ENCODE results near the gene FTSJ1. TPM values are rescaled to one million over a fixed set of nuclear protein-coding genes. Genes with fewer than 3 reads are reported as not detected.
"Not testable (repeated sequence)": the region's sequence is repeated elsewhere in the genome, so short reads cannot be mapped to it uniquely, and the experiment has no call there.

FTSJ1 gene, protein sequence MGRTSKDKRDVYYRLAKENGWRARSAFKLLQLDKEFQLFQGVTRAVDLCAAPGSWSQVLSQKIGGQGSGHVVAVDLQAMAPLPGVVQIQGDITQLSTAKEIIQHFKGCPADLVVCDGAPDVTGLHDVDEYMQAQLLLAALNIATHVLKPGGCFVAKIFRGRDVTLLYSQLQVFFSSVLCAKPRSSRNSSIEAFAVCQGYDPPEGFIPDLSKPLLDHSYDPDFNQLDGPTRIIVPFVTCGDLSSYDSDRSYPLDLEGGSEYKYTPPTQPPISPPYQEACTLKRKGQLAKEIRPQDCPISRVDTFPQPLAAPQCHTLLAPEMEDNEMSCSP
- total RNA-seq (2014; rRNA removed; shearing (Covaris generic)): 110 and 113 TPM in 2 replicates

DNA sequence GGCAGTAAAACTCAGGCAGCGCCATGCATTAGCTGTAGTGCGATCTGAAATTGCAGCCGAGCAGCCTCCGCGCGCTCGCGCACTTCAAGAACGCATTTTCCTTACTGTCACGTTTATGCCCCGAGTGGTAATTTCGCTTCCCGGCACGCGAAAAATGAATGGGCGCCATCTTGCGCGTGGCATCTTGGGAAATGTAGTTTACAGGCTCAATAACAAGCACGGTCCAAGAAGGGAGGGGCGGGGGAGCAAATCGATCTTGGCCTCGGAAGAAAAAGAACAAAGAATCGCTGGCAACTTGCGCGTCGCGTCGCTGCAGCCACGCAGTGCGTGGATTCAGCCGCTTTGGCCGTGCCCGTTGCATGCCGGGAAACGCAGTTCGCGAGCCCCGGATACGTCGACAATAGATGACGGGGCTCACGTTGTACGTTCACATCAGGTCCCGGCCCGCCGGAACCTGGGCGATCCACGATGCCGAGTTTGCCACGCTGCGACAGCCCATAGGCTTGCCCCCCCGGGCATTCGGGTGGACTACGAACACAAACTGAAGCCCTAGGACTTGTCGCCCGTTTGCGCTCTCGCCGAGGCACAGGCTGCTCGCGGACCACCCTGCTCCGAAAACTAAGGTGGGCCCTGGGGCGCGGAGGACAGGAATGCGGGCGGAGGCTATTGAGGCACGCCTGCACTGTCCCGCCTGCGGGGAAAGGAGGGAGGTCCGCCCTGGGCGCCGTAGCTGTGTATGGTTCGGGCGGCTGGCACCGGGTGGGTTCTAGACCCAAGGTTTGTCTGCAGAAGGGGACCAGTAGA is at the start of gene FTSJ1:
Gene FTSJ1 (plus strand): TSS at position 426 of the 804 bp plus-strand sequence. CDS start 1,849 bp downstream, outside the sequence.
- peak; percentile 71 for DNase-seq (ENCODE audit: low spot score)

DNA sequence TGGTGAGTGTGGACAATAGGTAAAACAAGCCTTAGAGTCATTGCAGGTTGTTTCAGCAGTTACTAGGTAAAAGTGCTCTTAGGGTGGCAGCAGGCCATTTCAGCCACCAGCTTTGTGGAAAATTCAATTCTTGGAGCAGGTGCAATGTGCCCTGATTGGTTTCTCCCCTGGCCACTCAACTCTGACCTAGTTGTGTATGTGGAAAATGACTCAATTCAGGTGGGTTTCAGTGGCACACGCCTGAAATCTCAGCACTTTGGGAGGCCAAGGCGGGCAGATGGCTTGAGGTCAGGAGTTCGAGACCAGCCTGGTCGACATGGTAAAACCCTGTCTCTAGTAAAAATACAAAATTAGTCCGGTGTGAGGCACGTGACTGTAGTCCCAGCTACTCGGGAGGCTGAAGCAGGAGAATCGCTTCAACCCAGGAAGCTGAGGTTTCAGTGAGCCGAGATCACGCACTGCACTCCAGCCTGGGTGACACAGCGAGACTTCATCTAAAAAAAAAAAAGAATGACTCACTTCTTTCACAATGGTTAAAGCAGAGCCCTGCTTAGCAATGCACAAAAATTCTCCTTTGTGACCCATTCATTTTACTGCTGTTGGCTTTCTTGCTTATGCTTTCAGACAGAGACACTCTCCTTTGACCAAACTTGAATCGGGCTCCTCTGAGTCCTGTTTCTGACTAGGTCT is 48.8 kb upstream of the FTSJ1 start:
- DNase-seq (ENCODE audit: low spot score): not testable (repeated sequence)

DNA sequence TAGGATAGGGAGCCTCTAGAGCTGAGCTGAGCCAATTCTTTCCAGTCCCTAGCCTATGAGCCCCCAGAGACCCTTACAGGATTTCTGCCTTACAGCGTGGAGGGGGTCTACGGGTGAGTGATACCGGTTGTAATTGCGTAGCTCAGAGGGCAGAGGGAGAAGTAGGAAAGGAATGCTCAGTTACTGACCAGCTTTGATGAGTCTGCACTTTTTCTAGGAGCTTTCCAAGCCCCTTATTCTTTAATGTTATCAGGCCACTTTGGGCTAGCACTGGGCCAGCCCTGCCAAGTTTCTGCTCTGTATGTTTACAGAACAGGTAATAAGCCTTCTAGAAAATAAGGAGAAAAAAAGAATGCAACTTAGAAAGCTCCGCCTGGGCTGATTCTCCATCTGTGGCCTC is 46.4 kb upstream of the FTSJ1 start:
- DNase-seq (ENCODE audit: low spot score): not testable (repeated sequence)

DNA sequence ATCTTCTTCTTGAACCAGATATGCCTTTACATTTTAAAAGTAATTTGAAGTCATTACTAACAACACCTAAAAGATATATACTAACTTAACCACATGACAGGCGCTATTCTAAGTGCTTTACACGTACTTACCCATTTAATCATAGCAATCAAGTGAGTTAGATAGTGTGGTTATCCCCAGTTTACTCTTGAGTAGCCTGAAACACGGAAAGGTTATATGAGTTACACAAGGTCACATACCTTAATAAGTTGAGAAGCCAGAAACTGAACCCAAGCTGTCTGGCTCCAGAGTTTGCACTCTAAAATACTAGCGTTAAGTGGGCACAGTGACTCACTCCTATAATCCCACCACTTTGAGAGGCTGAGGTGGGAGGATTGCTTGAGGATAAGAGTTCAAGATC is 45.8 kb upstream of the FTSJ1 start:
- DNase-seq (ENCODE audit: low spot score): peak; percentile 22

DNA sequence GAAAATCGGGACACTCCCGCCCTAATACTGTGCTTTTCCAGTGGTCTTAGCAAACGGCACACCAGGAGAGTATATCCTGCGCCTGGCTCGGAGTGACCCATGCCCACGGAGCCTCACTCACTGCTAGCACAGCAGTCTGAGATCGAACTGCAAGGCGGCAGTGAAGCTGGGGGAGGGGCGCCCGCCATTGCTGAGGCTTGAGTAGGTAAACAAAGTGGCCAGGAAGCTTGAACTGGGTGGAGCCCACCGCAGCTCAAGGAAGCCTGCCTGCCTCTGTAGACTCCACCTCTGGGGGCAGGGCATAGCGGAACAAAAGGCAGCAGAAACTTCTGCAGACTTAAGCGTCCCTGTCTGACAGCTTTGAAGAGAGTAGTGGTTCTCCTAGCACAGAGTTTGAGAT is 42.3 kb upstream of the FTSJ1 start:
- not testable (repeated sequence) for DNase-seq (ENCODE audit: low spot score)

DNA sequence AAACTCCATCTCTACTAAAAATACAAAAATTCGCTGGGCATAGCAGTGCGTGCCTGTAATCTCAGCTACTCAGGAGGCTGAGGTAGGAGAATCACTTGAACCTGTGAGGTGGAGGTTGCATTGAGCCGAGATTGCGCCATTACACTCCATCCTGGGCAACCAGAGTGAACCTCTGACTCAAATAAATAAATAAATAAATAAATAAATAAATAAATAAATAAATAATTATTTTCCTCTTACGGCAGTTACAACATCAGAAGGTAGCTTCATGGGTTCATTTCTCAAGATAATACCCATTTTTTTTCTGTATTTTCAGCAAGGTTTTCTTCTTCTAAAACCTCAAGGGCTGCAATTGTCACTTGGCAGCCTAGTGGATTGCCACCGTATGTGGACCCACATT is 28.8 kb upstream of the FTSJ1 start:
- not testable (repeated sequence) for DNase-seq (ENCODE audit: low spot score)

DNA sequence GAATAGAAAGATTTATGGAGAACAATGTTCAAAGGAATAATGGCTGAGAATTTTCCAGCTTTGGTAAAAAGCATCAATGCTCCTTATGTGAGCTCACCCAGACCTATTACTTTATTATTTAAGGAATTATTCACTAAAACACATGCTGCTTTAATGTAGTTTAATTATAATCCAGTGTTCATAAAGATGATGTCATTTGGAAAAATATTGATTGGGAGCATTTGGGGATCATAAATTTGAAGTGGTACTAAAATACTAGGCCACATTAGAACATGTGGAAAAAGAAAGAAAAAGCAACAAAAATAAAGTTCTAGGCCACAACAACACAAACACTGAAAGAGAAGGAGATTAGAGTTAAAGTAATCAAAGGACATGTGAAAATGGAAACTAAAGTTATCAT is 25.9 kb upstream of the FTSJ1 start:
- DNase-seq (ENCODE audit: low spot score): no peak

DNA sequence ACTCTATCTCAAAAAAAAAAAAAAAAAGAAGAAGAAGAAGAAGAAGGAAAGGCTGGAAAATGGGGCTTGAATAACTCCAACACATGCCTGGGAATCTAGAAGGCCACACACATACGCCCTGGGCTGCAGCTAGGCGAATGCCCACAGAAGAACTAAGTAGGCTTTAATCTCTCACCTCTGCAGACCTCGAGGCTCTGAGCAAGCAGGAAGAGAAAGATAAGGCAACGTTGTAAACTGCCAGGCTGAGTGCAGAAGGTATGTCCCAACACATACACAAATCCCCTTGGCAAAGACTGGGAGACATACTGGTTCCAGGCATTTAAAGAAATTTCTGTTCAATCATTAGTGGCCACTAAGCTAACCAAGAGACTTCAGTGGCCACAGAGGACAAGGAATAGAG is 24.3 kb upstream of the FTSJ1 start:
- no peak for DNase-seq (ENCODE audit: low spot score)

DNA sequence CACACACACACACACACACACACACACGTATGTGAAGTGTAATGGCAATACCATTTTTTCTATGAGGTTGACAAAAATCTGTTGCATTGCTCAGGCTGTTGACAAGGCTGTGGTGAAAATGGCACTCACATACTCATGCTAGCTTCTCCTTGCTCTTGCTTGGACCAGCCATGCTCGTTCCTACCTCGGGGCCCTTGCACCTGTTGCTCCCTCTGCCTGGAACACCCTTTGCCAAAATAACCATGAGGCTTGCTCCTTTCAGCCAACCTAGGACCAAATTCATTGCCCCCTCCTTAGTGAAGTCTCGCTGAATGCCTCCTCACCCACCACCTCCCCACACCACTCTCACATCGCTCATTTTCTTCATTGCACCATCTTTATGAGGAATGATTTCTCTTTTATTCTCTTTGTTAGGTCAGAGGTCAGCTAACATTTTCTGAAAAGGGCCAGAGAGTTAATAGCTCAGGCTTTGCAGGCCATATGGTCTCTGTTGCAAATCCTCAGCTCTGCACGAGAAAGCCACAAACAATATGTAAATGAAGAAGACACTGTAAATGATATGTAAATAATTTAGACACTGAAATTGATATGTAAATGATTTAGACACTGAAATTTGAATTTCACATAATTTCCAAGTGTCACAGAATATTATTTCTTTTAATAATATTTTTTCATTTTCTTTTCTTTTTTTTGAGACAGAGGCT is 19.2 kb upstream of the FTSJ1 start:
- no peak for DNase-seq (ENCODE audit: low spot score)

DNA sequence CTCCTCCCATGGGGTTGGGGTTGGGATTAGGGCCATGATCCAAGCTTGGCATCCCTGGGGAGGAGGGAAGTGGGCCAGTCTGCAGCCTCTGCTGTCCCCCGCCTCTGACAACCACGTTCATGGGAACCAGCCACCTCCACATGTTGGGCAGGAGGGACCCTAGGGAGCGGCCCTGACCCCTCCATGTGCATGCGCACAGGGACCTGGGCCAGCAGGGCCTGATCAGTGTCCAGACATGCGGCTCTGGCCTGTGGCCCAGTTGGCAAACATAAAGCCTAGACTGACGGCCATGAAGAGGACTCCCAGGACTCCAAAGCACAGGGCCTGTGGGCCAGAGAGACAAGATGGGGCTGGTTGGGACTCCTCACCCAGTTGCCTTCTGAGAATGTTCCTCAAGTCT is 17.3 kb upstream of the FTSJ1 start:
- DNase-seq (ENCODE audit: low spot score): no peak

DNA sequence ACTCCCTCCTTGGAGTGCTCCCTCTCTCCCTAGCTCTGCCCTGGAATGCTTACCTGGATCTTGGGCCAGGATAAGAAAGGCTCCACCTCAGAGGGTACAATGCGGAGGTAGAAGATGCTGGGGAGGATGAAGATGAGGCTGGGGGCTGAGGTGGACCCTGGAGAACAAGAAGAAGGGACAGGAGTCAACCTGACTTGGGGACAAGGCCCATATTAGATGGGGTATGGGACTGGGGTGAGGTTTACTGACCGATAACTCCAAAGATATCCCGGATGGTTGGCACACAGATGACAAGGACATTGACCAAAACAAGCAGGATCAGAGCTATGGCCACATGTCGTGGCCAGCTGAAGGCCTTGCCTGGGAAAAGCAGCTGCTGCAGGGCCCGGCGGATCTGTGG is 16.5 kb upstream of the FTSJ1 start:
- DNase-seq (ENCODE audit: low spot score): no peak

DNA sequence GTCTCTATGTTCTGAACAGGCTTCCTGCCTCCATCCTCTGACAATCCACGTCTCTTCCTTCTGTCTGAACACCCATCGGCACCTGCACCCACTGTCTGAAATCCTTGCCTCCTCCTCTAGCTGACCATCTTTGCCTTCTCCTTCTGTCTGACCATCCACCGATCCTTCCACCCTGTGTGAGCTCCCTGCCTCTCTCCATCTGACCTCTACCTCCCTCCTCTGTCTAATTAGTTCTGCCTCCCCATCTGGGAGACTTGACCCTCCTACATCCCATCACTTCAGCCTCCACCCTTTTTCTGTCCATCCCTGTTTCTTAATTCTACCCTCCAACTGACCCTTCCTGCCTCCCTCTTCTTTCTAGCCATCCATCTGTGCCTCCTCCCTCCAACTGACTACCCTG is 16.0 kb upstream of the FTSJ1 start:
- no peak for DNase-seq (ENCODE audit: low spot score)

DNA sequence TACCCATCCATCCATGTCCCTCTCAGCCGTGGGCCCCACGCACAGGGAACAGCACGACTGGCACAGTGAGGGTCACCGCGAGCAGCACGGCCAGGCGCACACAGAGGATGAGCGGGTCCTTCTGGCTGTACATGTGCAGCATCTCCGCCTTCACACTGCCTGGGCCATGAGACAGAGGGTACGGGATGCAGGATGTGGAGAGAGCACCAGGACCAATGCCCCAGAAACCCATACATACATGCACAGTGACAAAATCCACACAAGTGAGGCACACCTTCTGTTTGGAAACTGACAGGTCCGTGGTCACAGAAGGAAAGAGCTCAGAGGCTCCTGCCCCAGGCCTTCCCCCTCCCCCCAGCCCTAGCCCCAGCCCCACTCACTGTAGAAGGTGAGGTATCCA is 15.4 kb upstream of the FTSJ1 start:
- DNase-seq (ENCODE audit: low spot score): no peak

DNA sequence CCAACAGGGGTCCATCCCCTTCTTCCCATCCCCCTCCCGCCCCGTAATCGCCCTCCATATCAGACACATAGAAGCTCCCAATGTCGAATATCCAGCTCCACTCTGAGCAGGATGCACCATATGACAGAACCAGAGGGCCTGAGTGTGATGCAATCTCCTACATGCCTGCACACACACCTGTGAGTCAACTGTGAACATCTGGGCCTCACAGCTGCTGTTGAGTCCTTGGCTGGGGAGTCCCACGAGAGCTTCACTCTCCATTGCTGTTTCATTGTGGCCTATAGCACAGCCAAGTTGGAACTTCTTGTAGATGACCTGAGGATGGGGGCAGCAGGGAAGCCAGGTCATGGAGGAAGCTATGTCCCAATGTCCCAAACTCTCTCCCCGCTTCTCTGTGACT is 14.2 kb upstream of the FTSJ1 start:
- no peak for DNase-seq (ENCODE audit: low spot score)

DNA sequence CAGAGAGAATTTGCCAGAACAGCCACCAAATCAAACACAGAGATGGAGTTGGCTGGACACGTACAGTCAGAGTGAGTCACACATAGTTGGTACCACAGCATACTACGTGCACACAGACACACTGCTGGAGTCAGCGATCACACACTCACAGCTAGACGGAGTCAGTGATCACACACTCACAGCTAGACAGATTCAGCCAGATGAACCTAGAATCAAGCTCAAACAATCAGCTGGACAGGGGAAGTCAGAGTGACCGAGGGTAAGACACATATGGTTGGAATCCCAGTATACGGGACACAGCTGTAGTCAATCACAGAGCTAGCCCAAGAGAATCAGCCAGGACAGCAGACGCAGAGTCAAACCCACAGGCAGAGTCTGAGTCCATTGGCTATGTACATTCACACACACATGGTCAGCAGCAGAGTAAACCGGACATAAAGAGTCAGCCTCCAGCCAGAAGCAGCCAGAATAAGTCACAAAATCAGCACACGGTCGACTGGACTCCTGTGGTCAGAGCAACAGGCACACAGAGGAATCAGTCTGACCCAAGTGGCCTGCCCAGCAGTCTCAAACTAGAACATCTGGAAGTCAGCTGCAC is 10.6 kb upstream of the FTSJ1 start:
- DNase-seq (ENCODE audit: low spot score): peak; percentile 39

DNA sequence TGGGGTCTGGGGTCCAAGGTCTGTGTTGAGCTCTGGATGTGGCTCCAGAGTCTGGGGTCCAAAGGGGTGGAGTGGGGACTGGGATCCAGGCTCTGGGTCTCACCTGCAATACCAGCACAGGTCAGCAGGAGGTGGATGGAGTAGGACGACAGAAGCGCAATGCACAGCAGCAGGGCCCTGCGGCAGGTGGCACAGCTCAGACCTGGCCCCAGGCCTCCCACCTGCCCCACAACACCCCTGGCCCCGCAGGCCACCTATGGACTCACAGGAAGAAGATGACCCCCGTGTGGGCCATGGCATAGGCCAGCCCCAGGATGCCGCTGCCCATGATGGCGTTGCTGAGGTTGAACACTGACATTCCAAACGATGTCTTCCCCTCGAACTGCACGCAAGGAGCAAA is 9.3 kb upstream of the FTSJ1 start:
- DNase-seq (ENCODE audit: low spot score): no peak

DNA sequence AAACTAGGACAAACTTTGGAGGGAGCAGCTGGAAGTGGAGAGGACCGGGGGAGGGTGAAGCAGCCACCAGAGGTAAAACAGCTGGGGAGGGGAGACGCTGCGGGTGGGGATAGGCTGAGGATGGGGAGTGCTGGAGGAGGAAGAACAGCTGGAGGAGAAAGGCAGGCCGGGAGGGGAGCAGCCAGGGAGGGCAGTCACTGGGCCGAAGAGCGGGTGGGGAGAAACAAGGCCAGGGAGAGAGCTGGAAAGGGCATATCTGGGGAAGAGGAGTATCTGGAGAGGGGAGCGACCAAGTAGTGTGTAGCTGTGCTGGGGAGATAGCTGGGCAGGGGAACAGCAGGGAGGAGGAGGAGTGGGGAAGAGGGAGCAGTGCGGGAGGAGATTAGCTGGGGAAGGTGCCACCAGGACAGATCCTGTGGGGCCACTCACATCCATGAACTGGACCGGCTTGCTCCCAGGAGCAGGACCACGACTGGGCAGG is 8.7 kb upstream of the FTSJ1 start:
- no peak for DNase-seq (ENCODE audit: low spot score)

DNA sequence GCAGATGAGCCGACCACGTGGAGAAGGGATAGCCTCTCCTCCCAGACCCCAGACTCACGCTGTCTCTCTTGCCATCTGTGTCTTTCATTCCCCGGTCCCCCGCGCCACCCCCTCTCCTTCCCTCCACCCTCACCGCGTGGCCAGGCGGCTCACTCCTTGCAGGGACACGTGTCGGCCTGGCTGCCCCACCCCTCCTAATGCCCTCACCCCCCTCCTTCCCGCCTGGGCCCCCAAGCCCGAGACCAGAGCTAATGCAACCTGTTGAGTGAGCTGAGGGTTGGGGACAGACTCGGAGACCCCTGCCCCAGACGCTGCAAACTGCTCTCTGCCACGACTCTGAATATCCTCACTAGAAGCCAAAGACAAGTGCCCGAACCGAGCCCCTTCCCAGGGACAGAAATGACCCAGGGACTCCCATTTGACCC is 7.7 kb upstream of the FTSJ1 start:
- no peak for DNase-seq (ENCODE audit: low spot score)

DNA sequence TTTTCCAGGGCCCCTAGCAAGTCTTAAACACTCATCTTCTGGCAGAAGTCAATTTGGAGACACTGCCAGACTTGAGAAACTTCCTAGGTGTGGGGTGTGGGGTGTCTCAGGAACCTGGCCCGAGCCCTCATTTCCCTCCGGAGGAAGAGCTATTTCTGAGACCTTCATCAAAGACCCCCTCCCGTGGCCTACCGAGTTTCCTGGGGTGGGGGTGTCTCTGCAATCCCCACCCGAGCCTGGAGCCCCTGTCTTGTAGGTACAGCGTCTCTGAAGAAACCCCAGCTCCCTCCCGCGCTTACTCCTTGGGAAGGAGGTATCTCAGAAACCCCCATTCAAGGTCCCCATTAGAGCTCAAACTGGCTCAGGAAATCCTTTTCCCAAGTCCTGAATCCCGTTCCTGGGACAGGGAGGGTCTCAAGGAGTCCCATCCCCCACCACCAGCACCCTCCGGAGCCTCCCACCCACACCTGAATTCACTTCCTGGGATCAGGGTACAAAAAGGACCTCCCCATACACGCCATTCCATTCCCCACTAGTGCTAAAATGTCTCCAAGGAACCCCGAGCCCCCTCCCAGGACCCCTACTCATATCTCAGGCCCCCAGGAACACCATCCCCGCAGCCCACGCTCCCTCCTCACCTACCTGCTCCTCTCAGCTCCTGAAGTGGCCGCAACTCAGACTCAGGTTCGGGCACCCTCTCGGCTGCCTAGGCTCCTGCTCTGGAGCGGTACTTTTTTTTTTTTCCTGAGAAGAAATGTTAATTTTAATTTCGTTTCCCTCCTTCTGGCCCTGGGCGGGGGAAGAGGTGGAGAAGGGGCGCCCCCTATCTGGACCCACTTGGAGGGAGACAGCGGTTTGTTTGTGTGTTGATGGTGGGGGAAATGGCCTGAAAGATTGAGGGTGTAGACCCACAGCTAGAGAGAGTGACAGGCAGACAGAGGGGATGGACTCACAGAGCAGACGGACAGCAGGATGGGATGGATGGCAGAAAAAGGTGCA is 7.0 kb upstream of the FTSJ1 start:
- DNase-seq (ENCODE audit: low spot score): no peak

All from A172 (cell line).